Endothelial cell of umbilical vein (primary cell): ENCODE results near the gene MTG2.

Source experiments
- CTCF ChIP-seq, 2 donors: IDR thresholded peaks; 1 replicate in 1 of 2; 2 replicates in 1 of 2; pipeline ENCODE4 v1.5.1; 2011; ENCODE audit warnings: low read length in 2 of 2, mild to moderate bottlenecking in 2 of 2, moderate library complexity in 2 of 2, control low read depth in 1 of 2, inconsistent platforms in 1 of 2, low read depth in 1 of 2; ENCODE audit not compliant: insufficient read depth in 1 of 2; ENCODE audit errors: extremely low read depth in 1 of 2
- EZH2 ChIP-seq: IDR thresholded peaks from 2 replicates; pipeline ENCODE4 v1.6.1; 2012; ENCODE audit warnings: borderline replicate concordance, low read depth, mild to moderate bottlenecking, moderate library complexity, low read length, inconsistent platforms; ENCODE audit not compliant: severe bottlenecking
- MYC ChIP-seq: IDR thresholded peaks from one replicate; pipeline ENCODE4 v1.6.1; 2011; ENCODE audit warnings: mild to moderate bottlenecking, low read depth, low read length
- POLR2AphosphoS5 ChIP-seq: IDR thresholded peaks from 2 replicates; pipeline ENCODE4 v1.6.1; 2012; ENCODE audit warnings: low read depth, mild to moderate bottlenecking, control low read depth, low read length, moderate library complexity; ENCODE audit not compliant: insufficient read depth
- TF ChIP-seq, protein P1 (sequence below): IDR thresholded peaks from 2 replicates; pipeline ENCODE4 v1.6.1; 2011; ENCODE audit not compliant: insufficient read depth, insufficient read length

GRCh38 chr20:62142252-62143080 lies 40.4 kb upstream of the MTG2 start:
- TF ChIP-seq CTCF (IDR thresholded peaks at IDR 0.05; ENCODE audit: extremely low read depth in 1 of 2, insufficient read depth in 1 of 2, low read depth in 1 of 2, low read length in 2 of 2) (no peak), POLR2AphosphoS5 (no peak), MYC (no peak), EZH2 (no peak)
- TF ChIP-seq, protein P1, sequence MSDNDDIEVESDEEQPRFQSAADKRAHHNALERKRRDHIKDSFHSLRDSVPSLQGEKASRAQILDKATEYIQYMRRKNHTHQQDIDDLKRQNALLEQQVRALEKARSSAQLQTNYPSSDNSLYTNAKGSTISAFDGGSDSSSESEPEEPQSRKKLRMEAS: no peak
